Measurements from ENCODE around the gene GAB2.

Gene GAB2

DNA sequence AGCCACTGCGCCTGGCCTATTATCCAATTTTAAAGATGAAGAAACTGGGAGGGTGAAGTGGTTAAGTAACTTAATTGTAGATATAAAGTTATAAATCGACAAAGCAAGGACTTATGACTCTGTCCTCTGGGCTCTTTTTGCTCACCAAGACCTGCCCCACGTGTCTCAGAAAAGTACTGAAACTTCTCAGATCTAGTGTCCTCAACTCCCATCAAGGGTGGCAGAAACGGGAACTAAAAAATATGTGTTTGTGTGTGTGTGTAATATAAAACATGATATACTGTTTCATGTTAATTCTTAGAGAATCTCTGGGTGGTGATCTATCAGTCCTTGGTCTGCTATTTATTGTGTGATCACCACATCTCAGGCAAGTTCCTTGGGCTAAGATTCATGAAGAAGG lies 104.9 kb downstream of the GAB2 start:
- Mint-ChIP-seq H3K36me3 (ENCODE audit: low read depth) (peaks cover 7% of the 10 kb centered on the region), H3K4me1 (peaks cover 42% of the 10 kb centered on the region), H3K27ac (no peak overlapping the region), H3K9me3 (no peaks in the 10 kb centered on the region), H3K4me3 (no peak overlapping the region), H3K27me3 (ENCODE audit: low read depth, poor library complexity) (no peaks in the 10 kb centered on the region)
- TF ChIP-seq, protein P1, sequence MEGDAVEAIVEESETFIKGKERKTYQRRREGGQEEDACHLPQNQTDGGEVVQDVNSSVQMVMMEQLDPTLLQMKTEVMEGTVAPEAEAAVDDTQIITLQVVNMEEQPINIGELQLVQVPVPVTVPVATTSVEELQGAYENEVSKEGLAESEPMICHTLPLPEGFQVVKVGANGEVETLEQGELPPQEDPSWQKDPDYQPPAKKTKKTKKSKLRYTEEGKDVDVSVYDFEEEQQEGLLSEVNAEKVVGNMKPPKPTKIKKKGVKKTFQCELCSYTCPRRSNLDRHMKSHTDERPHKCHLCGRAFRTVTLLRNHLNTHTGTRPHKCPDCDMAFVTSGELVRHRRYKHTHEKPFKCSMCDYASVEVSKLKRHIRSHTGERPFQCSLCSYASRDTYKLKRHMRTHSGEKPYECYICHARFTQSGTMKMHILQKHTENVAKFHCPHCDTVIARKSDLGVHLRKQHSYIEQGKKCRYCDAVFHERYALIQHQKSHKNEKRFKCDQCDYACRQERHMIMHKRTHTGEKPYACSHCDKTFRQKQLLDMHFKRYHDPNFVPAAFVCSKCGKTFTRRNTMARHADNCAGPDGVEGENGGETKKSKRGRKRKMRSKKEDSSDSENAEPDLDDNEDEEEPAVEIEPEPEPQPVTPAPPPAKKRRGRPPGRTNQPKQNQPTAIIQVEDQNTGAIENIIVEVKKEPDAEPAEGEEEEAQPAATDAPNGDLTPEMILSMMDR (IDR thresholded peaks at IDR 0.05): no peak
- DNase-seq: no peak

DNA sequence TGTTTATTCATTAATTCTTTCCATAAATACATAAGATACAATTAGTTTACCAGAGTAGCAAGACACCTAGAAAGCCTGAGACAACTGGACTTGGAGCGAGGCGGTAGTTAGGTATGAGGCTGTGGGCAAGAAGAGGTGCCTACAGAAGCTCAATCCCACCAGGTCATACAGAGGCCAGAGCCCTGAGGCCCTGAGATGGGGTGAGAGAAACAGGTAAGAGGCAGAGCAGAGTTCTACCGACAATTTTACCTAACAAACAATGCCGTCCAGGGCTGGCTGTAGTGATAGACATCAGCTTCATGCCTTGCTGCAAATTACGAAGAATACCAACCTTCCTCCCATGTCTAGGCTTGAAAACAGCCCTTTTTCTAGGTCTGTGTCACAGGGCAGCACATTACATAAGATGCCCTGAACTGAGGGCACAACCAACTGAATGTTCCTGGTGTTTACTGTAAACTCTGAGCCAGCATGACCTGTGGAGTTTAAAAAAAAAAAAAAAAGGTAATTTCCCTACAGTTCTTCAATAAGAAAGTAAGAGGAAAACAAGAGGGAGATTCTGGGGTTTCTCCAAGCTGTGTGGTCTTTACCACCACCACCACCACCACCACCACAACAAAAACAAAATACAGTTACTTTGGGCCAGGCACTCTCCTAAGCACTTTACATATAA lies 105.8 kb downstream of the GAB2 start:
- no peaks in the 10 kb centered on the region for H3K9me3 Mint-ChIP-seq
- DNase-seq: no peak
- no peak overlapping the region for H3K4me3 Mint-ChIP-seq
- TF ChIP-seq, protein P1 (IDR thresholded peaks at IDR 0.05): no peak
- H3K27me3 Mint-ChIP-seq (ENCODE audit: low read depth, poor library complexity): no peaks in the 10 kb centered on the region
- H3K36me3 Mint-ChIP-seq (ENCODE audit: low read depth): peaks cover 6% of the 10 kb centered on the region
- peaks cover 41% of the 10 kb centered on the region for H3K4me1 Mint-ChIP-seq
- H3K27ac Mint-ChIP-seq: peak overlapping the region; percentile 53

DNA sequence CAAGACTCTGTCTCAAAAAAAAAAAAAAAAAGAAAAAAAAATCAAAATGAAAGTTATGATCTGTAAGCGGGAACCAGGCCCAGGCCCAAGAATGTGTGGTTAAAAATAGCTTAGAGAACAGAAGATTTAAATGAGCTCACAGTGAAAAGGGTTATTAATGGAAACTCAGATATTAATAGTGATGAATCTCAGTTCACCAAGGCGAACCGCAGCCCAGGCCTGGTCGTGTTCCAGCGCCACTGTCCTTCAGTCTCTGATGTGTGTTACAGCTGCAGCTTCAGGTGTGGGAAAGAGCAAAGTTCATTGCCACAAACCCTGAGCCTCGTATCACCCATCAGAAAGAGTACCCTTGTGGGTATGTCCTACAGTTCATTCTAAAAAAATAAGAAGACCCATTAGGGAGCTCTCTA lies 107.1 kb downstream of the GAB2 start:
- Mint-ChIP-seq H3K4me3 (no peak overlapping the region), H3K27ac (no peak overlapping the region), H3K9me3 (no peaks in the 10 kb centered on the region), H3K27me3 (ENCODE audit: low read depth, poor library complexity) (no peaks in the 10 kb centered on the region), H3K4me1 (peaks cover 37% of the 10 kb centered on the region), H3K36me3 (ENCODE audit: low read depth) (no peaks in the 10 kb centered on the region)
- TF ChIP-seq, protein P1 (IDR thresholded peaks at IDR 0.05): no peak
- no peak for DNase-seq

DNA sequence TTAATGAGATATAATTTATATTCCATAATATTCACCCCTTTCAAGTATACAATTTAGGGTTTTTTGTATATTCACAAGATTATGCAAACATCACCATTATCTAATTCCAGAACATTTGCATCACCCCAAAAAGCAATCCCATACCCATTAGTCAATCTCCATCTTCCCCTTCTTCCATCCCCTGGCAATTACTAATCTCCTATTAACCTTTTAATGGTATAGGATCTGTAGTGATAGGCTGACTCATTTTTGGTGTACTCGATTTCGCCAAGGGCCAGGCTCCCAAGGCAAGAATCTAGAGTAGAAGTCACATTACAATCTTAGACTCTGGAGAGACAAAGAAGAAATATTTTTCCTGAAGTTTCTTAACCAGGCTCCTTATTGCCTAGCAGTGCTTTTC lies 113.4 kb downstream of the GAB2 start:
- no peaks in the 10 kb centered on the region for H3K9me3 Mint-ChIP-seq
- H3K36me3 Mint-ChIP-seq (ENCODE audit: low read depth): no peaks in the 10 kb centered on the region
- DNase-seq: no peak
- no peaks in the 10 kb centered on the region for H3K27me3 Mint-ChIP-seq (ENCODE audit: low read depth, poor library complexity)
- H3K4me1 Mint-ChIP-seq: peaks cover 14% of the 10 kb centered on the region
- TF ChIP-seq, protein P1 (IDR thresholded peaks at IDR 0.05): no peak
- no peak overlapping the region for H3K27ac Mint-ChIP-seq
- H3K4me3 Mint-ChIP-seq: no peak overlapping the region

DNA sequence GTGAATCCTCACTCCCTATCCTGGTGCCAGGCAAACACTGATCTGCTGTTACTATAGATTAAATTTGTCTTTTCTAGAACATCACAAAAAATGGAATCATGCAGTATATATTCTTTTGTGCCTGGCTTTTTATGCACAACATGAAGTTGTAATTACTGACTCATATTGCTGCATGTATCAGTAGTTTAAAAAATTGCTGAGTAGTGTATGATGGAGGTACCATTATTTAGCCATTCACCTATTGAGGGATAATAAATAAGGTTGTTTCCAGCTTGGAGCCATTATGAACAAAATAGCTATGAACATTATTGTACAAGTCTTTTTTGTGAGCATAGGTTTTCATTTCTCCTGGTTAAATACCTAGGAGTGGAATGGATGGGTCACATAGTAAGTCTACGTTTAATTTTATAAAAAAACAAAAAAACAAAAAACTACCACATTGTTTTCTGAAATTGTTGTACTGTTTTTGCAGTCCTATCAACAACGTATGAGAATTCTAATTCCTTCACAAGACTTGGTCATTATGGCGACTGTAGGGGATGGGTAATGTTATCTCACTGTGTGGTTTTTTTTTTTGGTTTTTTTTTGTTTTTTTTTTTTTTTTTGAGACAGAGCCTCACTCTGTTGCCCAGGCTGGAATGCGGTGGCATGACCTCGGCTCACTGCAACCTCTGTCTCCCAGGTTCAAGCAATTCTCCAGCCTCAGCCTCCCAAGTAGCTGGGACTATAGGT lies 117.3 kb downstream of the GAB2 start:
- TF ChIP-seq, protein P1 (IDR thresholded peaks at IDR 0.05): no peak
- DNase-seq: no peak

More for the DNA sequence above, 117.3 kb downstream of the GAB2 start:
- no peaks in the 10 kb centered on the region for H3K9me3 Mint-ChIP-seq
- H3K27ac Mint-ChIP-seq: no peak overlapping the region
- no peak overlapping the region for H3K4me3 Mint-ChIP-seq
- no peaks in the 10 kb centered on the region for H3K27me3 Mint-ChIP-seq (ENCODE audit: low read depth, poor library complexity)
- no peaks in the 10 kb centered on the region for H3K36me3 Mint-ChIP-seq (ENCODE audit: low read depth)
- H3K4me1 Mint-ChIP-seq: peaks cover 14% of the 10 kb centered on the region

Data from nephron progenitor cell (in vitro differentiated cells).